GM18519 (cell line): ENCODE data around the gene USP35.
A peak's percentile ranks its signal among the peaks of the same experiment; 100 is the strongest.
"Not testable (repeated sequence)": the region's sequence is repeated elsewhere in the genome, so short reads cannot be mapped to it uniquely, and the experiment has no call there.

Experiments
- ATAC-seq: cut with Tn5 transposase; IDR thresholded peaks from one replicate; pipeline ENCODE4 v1.9.1; 2021; ENCODE audit warnings: mild to moderate bottlenecking, moderate library complexity; ENCODE audit not compliant: unreplicated experiment, low FRiP score

USP35 gene

GRCh38 chr11:78168539-78169477, 19.9 kb upstream of the USP35 start:
- ATAC-seq: no peak

DNA sequence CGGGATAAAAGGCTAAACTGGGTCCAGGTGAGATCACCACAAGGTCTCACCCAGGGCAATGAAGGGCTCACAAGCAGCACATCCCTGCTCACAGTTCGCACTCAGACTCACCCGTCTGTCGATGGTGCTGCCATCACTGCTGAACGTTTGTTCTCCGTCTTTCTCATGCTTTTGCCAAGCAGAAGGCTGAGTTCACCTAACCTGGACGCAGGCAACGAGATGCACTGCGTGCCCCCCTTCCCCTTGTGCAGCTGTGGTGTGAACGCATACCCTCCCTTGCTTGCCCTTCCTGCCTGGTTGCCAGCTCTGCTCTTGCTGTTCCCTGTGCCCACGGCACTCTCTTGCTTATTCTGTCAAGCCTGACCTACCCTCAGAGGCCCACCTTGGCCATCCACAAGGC, 18.3 kb upstream of the USP35 start:
- ATAC-seq: no peak

DNA sequence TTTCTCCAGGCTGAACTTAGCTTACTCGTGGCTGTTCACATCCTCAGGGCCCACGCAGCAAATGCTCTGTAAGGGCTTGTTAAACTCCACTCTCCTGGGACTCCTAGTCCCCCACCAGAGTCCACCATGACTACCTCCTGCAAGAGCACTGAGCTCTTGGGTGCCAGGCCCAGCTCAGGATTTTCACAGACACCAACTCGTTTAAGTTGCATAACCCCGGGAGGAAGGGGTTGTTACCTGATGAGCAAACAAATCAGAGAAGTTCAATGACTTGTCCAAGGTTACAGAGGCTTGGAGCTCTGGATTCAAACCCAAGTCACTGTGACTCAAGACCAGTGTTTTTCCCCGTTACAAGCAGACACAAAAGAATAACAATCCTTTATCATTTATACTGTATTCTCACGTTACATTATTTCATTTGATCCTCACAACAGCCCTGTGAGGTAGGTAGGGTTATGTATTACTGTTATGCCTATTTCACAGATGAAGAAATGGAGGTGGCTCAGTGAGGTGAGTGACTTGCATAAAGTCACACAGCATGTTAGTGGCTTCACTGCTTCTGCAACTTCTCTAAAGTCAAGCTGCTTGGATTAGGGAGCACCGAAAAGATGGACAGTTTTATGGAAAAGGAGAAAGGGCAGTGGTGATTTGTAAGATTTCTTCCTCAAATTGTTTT, 17.7 kb upstream of the USP35 start:
- ATAC-seq: no peak

GRCh38 chr11:78171951-78172350, 16.8 kb upstream of the USP35 start:
- ATAC-seq: no peak

GRCh38 chr11:78175862-78176261, 12.9 kb upstream of the USP35 start:
- ATAC-seq: not testable (repeated sequence)

DNA sequence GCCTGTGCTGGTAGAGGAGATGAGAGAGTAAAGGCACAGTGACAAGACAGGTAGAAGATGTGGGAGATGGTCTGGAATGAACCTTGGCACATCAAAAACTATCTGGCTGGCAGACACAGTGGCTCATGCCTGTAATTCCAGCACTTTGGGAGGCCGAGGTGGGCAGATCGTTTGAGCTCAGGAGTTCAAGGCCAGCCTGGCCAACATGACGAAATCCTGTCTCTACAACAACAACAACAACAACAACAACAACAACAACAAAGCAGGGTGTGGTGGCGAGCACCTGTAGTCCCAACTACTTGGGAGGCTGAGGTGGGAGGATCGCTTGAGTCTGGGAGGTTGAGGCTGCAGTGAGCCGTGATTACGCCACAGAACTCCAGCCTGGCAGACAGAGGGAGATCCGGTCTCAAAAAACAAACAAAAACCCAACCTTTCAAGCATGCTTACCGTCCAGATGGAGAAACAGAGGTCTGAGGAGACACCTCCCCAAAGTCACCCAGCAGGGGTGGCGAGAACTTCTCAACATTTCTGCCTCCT, 12.0 kb upstream of the USP35 start:
- ATAC-seq: no peak

GRCh38 chr11:78177216-78177615, 11.5 kb upstream of the USP35 start:
- ATAC-seq: no peak

DNA sequence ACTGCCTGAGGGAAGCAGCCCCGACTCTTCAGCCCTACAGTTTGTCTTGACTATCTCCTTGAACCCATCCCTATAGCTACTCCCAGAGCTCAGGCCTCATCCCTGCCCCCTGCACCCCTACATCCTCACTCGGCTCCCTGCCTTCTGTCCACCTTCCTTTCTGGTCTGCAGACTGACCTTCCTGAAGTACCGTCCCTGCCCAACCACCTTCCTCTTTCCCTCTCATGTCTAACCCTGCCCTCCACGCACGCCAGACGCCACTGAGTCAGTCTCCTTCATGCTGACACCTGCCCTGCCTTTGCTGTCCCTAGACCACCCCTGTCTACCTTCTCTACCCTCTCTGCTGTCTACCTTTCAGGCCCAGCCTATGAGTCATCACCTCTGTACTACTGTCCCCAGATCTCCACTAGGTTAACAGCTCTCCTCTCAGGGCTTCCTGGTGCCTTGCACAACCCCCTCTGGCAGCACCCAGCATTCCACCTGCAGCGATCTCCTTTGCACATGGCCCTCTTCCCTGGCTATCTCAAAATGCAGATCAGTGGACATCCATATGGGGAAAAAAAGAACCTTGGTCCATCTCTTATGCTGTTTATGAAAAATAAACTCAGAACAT, 9.2 kb upstream of the USP35 start:
- no peak for ATAC-seq

GRCh38 chr11:78180751-78181150, 8.0 kb upstream of the USP35 start:
- ATAC-seq: no peak

DNA sequence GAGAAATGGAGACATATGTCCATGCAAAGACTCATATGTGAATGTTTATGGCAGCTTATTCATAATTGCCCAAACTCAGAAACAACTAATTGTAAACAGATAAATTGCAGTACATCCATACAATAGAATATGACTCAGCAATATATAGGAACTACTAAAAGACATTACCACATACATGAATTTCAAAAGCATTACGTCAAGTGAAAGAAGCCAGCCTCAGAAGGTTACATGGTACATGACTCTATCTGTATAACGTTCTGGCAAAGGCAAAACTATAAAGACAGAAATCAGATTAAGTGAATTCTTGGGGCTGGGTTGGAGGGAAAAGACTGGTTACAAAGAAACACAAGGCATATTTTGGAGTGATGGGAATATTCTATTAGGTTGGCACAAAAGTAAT, 7.5 kb upstream of the USP35 start:
- no peak for ATAC-seq

- peak; percentile 20 for ATAC-seq
Measured at GRCh38 chr11:78187366-78188285, 1.1 kb upstream of the USP35 start.

- no peak for ATAC-seq
Measured at GRCh38 chr11:78189174-78189724, 530 bp downstream of the USP35 start.

DNA sequence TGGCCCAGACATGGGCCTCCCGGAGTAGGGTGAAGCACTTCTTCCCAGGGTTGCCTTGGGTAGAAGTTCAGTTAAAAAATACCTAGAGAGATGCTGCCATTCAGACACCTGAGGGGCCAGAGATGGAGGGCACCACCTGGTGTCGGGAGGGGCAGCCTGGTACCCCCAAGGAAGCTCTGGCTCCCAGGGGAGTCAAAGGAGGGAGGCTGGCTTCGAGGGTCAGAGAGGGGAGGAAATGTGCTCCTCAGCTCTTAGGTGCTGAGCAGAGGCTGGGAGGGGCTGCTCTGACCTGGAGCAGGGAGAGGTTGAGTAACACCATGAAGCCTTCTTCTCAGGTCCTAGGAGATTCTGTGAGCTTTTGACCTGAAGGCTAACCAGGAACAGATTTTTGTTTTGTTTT, 1.1 kb downstream of the USP35 start:
- no peak for ATAC-seq

DNA sequence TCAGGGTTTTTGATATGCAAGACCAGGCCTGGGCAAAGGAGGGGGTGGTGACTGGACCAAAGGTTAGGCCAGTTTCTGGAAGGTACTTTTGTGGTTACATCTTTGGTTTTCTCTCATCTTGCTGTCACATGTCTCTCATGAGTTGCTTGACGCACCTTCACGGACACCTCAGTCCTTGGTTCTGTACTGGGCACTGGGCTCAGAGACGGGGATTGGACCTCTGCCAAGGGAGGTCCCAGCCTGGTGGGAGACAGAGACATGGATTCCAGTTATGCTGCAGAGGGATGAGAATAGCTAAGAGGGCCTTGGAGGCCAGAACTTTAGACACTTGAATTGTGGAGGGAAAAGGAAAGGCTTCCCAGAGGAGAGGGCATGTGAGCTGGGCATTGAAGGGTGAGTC, 1.7 kb downstream of the USP35 start:
- no peak for ATAC-seq

GRCh38 chr11:78190871-78191538, 2.3 kb downstream of the USP35 start:
- no peak for ATAC-seq

- no peak for ATAC-seq
Measured at GRCh38 chr11:78192223-78192719, 3.6 kb downstream of the USP35 start.

DNA sequence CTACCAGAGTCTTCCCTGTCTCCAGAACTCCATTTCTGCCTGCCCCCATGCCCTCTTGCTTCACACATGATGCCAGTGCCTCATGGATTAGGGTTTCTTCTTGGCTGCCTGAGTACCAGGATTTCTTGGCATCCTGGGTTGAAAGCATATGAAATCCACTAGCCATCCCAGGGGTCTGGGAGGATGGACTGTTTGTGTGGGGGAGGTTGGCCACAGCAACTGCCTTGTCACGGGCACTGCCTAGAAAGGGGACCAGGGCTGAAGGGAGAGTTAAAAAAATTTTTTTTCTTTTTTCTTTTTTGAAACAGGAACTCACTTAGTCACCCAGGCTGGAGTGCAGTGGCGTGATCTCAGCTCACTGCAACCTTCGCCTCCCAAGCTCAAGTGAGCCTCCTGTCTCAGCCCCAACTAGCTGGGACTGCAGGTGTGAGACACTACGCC, 4.2 kb downstream of the USP35 start:
- no peak for ATAC-seq

GRCh38 chr11:78193806-78194205, 5.1 kb downstream of the USP35 start:
- no peak for ATAC-seq

- no peak for ATAC-seq
Measured at GRCh38 chr11:78194490-78194889, 5.8 kb downstream of the USP35 start.
